Stomach smooth muscle (tissue), 2 donors: ENCODE measurements around the gene DAZAP2.

Experiments used
- H3K27ac ChIP-seq: one replicate; pipeline ENCODE4 v1.7.0; 2013; ENCODE audit warnings: mild to moderate bottlenecking, low read length, inconsistent platforms
- H3K27me3 ChIP-seq, 2 donors: one replicate each; pipeline ENCODE4 v1.7.0; 2013; ENCODE audit warnings: low read length in 2 of 2; ENCODE audit not compliant: insufficient read depth in 2 of 2, control insufficient read depth in 1 of 2
- H3K36me3 ChIP-seq, 2 donors: one replicate each; pipeline ENCODE4 v1.7.0; 2013; ENCODE audit warnings: low read length in 2 of 2; ENCODE audit not compliant: control insufficient read depth in 2 of 2, insufficient read depth in 2 of 2
- H3K4me1 ChIP-seq: one replicate; pipeline ENCODE4 v1.7.0; 2013; ENCODE audit warnings: low read length; ENCODE audit not compliant: control insufficient read depth, insufficient read depth
- H3K4me3 ChIP-seq, 2 donors: one replicate each; pipeline ENCODE4 v1.7.0; 2013; ENCODE audit warnings: low read length in 2 of 2
- H3K9ac ChIP-seq, 2 donors: one replicate each; pipeline ENCODE4 v1.7.0; 2013; ENCODE audit warnings: low read length in 2 of 2, mild to moderate bottlenecking in 1 of 2
- H3K9me3 ChIP-seq, 2 donors: one replicate each; pipeline ENCODE4 v1.7.0; 2013; ENCODE audit warnings: low read length in 2 of 2; ENCODE audit not compliant: control insufficient read depth in 2 of 2
- donor health status: healthy.
- donor health status: Pancreatic carcinoma.

Gene DAZAP2

GRCh38 chr12:51238510-51239334 lies at the start of gene DAZAP2:
Gene DAZAP2, plus strand, starts transcription at chr12:51238826. Its CDS starts 82 bp downstream, at chr12:51238908.
- Histone ChIP-seq H3K36me3 (peaks cover 25 to 26% of the 10 kb centered on the region in 2 donors), H3K9me3 (no peaks in the 10 kb centered on the region), H3K27ac (peak within 1 kb of the TSS; percentile 100), H3K9ac (peak within 1 kb of the TSS; percentile 100), H3K27me3 (no peaks in the 10 kb centered on the region), H3K4me3 (peak within 1 kb of the TSS; percentile 99 to 100), H3K4me1 (peaks cover 22% of the 10 kb centered on the region)

GRCh38 chr12:51189790-51190355 lies 48.8 kb upstream of the DAZAP2 start:
- Histone ChIP-seq H3K27me3 (no peaks in the 10 kb centered on the region), H3K27ac (no peak overlapping the region), H3K4me3 (no peak overlapping the region), H3K9me3 (no peaks in the 10 kb centered on the region), H3K9ac (no peak overlapping the region), H3K36me3 (peaks cover 24 to 33% of the 10 kb centered on the region in 2 donors), H3K4me1 (no peaks in the 10 kb centered on the region)

DNA sequence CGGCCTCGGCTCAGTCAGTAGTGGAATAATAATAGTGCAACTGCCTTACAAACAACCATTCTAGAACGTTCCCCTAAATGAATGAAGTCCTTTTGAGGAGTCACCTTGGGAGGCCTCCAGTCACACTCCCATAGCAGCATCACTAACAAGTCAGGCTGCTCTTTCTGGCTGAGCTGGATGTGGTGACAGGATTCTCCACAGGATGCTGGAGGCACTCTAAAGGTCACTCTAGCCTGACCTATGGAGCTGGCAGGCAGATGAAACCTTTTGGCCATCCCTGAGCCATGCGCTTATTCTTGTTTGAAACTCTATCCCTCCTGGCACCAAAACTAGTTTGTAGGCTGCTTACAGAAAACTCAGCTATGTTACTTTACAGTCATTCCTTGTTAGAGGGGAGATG lies 47.8 kb upstream of the DAZAP2 start:
- peaks cover 26 to 33% of the 10 kb centered on the region in 2 donors for H3K36me3 ChIP-seq

DNA sequence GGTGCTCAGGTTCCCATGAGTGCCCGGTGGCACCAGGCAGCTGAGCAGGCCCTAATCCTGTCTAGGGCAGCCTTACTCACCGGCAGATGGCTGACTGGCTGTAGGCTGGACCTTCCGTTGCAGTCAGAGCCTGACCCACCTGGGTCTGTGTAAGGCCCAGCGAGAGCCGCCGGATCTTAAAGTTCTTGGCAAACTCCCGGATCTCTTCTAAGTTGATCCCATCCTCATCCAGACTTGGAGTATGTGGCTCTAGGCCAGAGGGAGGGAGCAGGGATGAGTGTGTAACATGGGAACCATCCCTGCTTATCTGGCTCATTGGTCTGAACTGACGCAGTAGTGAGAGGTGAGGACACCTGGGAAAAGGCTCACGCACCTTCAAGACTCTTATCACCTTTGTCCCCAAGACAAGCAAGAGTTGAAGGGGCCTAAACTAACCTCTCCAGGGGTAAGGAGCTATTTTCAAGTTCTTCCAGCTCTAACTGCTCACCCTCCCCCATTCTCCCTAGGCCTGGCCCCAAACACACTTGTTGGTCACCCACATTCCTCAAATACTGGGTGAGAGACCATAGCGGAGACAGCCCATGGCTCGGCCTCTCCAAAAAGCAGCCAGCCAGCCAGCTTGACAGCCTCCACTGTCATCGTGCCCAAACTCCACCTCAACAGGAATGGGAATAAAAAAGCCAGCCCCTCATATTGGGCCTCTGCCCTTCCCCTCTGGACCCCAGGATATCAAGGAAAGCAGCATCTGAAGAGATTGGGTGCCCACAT lies 46.9 kb upstream of the DAZAP2 start:
- Histone ChIP-seq H3K27me3 (no peaks in the 10 kb centered on the region), H3K27ac (no peak overlapping the region), H3K4me1 (no peaks in the 10 kb centered on the region), H3K4me3 (no peak overlapping the region), H3K36me3 (peaks cover 26 to 33% of the 10 kb centered on the region in 2 donors), H3K9me3 (no peaks in the 10 kb centered on the region), H3K9ac (no peak overlapping the region)

More for the DNA sequence above, 47.8 kb upstream of the DAZAP2 start:
- Histone ChIP-seq H3K9ac (no peak overlapping the region), H3K27me3 (no peaks in the 10 kb centered on the region), H3K4me3 (no peak overlapping the region), H3K9me3 (no peaks in the 10 kb centered on the region), H3K27ac (no peak overlapping the region), H3K4me1 (no peaks in the 10 kb centered on the region)

GRCh38 chr12:51192284-51192671 lies 46.3 kb upstream of the DAZAP2 start:
- Histone ChIP-seq H3K36me3 (peaks cover 26 to 35% of the 10 kb centered on the region in 2 donors), H3K9me3 (no peaks in the 10 kb centered on the region), H3K4me1 (no peaks in the 10 kb centered on the region), H3K27me3 (no peaks in the 10 kb centered on the region), H3K9ac (no peak overlapping the region), H3K27ac (no peak overlapping the region), H3K4me3 (no peak overlapping the region)

- Histone ChIP-seq H3K9me3 (no peaks in the 10 kb centered on the region), H3K36me3 (peaks cover 20 to 25% of the 10 kb centered on the region in 2 donors), H3K27ac (no peak overlapping the region), H3K4me3 (no peak overlapping the region), H3K27me3 (no peaks in the 10 kb centered on the region), H3K9ac (no peak overlapping the region), H3K4me1 (no peaks in the 10 kb centered on the region)
Observed at GRCh38 chr12:51195841-51196240, 42.8 kb upstream of the DAZAP2 start.

DNA sequence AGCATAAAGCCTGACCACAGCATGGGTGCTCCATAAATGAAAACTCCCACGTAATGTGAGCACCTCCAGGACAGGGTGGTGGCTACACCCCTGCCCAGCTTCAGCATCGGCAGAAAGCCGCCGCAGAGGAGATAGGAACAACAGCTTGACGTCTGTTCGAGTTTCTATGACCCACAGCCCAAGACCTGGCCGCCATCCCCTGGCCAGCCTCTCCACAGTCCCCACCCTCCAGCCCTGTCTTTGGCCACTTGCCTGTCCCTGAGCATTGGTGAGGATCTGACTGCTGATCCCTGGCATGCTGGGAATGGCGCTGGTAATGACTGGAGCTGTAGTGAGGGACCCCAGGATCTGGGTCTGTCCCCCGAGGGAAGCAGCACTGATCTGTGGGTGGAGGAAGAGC lies 42.1 kb upstream of the DAZAP2 start:
- H3K27ac ChIP-seq: no peak overlapping the region
- H3K36me3 ChIP-seq: peaks cover 15 to 18% of the 10 kb centered on the region in 2 donors
- H3K4me1 ChIP-seq: no peaks in the 10 kb centered on the region
- H3K9ac ChIP-seq: no peak overlapping the region
- no peaks in the 10 kb centered on the region for H3K9me3 ChIP-seq
- H3K4me3 ChIP-seq: no peak overlapping the region
- no peaks in the 10 kb centered on the region for H3K27me3 ChIP-seq

GRCh38 chr12:51197736-51198567 lies 40.7 kb upstream of the DAZAP2 start:
- Histone ChIP-seq H3K4me3 (no peak overlapping the region), H3K36me3 (peaks cover 10 to 13% of the 10 kb centered on the region in 2 donors), H3K27me3 (no peaks in the 10 kb centered on the region), H3K9me3 (no peaks in the 10 kb centered on the region), H3K9ac (no peak overlapping the region), H3K27ac (no peak overlapping the region), H3K4me1 (no peaks in the 10 kb centered on the region)

DNA sequence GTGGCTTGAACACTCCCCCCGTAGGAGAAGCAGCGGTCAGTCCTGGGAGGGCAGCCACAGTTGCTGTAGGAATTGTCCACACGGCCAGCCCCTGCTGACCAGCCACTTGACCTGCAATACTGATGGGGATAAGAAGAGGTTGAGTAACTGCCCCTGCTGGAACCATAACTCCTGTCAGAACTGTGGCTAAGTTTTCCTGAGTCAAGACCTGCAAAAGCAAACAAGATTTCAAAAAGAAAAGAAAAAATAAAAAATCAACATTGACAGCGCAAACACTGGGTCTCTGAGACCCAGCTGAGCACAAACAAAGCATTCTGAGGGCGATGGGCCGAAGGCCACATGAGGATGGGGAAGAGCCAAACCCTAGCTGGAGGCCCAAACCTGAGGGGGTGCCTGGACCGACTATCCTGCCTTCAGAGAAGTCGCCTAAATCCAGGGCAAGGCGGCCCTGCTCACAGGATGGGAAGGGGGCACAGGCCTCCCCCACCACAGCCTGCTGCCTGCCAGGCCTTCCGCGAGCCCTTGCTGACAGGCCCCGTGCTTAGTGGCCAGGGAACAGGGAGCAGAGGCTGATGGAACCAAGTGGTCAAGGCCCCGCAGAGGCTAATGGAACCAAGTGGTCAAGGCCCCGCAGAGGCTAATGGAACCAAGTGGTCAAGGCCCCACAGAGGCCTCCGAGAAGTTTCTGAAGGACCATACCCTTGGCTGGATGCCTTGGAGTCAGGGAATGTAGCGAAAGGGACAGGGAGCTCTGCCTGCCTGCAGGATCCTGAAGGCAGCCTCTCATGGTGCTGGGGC lies 39.9 kb upstream of the DAZAP2 start:
- Histone ChIP-seq H3K27ac (no peak overlapping the region), H3K9me3 (no peaks in the 10 kb centered on the region), H3K4me1 (no peaks in the 10 kb centered on the region), H3K4me3 (no peak overlapping the region), H3K9ac (no peak overlapping the region), H3K36me3 (peaks cover 10 to 20% of the 10 kb centered on the region in 2 donors), H3K27me3 (no peaks in the 10 kb centered on the region)
